HT1080 (cell line): Measurements from ENCODE around the gene PTPRQ. TPM values are rescaled to one million over a fixed set of nuclear protein-coding genes. Genes with fewer than 3 reads are reported as not detected.

ENCODE experiments used
- DNase-seq: peaks from one replicate; pipeline ENCODE4 v3.0.0-alpha.2; 2015; ENCODE audit warnings: low read depth
- total RNA-seq: library from RNA; depleted of rRNA; stranded (reverse); fragments of >200 nt; shearing (Covaris generic); gene quantifications from 2 replicates; pipeline ENCODE4 v1.2.3, GENCODE V29; 2014

Gene PTPRQ
- total RNA-seq, 1 experiment from 2014 or later, result not detected

DNA sequence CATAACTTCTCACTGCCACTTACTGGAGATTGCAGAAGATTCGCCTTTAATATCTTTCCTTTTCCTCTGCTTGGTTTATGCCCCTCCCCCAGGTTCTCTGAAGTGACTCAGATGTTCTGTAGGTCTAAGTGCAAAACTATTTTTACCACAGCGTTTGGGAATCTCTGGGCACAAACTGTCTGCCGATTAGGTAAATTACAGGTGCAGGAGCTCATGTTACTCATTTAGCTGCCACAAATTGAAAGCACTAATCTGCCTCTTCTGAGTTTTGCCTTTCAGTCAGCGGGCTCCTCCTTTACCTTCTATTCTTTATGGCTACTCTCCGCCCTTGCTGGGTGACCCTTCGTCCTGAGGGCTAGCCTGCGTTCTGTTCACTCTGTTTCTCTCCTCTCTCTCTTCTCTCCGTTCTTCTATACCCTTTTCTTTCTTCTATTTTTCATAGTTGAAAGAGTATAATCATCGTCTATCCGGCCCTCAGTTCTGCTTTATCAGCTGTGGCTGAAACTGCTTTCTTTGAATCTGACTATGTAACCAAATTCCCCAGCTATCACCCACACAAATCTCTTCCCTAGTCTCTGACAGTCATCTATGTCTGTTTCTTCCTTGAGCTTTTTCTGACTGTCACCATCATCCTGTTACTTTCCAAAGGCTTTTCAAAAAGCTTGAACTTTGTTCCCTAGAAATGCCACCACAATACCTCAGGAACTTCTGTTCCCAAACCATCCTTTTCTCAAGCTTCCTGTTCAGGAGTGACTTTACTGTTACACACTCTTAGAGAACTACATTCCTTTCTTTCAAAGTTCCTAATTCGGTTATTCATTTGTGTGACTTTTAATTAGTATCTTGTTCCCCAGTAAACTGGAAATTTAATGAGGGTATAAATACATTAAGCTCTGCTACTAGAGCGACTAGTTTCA is 259.1 kb downstream of the PTPRQ start:
- peak; percentile 38 for DNase-seq

DNA sequence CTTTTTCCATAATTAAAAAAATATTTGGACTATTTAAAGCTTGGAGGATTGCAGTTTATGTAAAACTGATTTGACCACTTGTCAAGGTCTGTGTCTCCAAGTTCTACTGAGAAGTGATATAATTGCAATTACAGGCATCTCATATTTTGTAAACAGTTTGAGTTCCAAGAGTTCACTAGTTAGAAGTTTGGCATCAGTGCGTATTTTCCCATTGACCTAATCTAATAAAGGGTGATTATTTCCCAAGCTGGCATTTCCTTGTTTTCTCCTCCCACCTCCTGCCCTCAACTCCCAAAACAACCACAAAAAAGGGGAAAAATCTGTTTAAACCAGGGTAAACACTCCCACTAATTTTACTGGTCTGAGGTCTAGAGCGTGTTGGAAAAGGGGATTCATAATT is 260.4 kb downstream of the PTPRQ start:
- no peak for DNase-seq

DNA sequence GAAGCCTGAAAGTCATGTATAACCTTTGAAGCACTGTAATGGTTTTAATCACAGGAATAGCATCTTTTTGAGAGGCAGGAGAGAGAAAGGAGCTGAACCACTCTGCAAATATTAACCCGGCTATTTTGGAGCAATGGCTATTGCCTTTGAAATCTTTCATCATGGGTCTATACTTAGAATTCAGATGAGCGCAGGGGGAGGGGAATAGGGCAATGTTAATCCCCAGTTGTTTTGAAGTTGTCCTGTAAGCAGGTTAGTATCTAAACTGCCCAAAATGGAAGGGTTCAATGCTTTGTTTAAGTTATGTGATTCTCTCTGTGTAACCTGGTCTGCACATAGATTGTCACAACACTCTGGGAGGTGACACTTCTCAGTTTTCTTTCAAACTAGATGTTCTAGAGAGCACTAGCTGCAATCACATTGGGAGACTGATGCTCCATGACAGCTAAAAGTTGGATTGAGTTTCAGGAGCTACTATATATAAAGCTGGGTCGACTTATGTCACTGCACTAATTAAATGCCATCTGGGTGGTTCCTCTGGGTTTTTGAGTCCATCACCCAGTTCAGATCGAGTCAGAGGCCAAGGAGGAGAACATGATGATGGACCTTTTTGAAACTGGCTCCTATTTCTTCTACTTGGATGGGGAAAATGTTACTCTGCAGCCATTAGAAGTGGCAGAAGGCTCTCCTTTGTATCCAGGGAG is 263.2 kb downstream of the PTPRQ start, which contains the start of gene MYF6:
TSS of gene MYF6 (plus strand) at position 509 of the 704 bp plus-strand sequence. CDS start at position 595, 86 bp downstream.
- DNase-seq, result no peak

DNA sequence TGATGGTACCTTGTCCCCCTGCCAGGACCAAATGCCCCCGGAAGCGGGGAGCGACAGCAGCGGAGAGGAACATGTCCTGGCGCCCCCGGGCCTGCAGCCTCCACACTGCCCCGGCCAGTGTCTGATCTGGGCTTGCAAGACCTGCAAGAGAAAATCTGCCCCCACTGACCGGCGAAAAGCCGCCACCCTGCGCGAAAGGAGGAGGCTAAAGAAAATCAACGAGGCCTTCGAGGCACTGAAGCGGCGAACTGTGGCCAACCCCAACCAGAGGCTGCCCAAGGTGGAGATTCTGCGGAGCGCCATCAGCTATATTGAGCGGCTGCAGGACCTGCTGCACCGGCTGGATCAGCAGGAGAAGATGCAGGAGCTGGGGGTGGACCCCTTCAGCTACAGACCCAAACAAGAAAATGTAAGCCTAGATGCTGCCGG is 263.8 kb downstream of the PTPRQ start:
- DNase-seq, result no peak

DNA sequence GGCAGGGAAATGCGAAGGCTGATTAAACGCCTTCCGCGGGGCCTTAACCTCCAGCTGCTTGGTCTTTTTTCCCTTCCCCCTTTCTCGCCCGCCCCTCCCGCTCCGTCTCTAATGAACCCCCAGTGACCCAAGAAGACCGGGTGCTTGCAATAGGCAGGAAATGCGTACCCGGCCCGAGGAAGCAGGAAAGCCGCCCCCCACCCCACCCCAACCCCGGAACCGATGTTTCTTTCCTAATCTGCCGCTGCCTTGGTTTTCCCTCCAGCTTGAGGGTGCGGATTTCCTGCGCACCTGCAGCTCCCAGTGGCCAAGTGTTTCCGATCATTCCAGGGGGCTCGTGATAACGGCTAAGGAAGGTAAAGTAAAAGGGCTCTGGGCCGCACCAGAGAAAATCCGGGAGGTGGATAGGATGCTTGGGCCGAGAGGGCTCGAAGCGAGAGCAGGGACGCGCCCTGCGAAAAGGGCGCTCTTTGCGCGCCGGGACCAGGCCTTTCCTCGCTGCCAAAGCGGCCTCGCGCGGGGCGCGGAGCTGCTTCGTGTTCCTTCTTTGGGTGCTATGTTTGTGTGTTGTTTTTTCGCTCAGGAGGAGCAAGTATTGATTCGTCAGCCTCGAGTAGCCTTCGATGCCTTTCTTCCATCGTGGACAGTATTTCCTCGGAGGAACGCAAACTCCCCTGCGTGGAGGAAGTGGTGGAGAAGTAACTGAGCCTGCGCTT is 264.4 kb downstream of the PTPRQ start:
- DNase-seq, result no peak

DNA sequence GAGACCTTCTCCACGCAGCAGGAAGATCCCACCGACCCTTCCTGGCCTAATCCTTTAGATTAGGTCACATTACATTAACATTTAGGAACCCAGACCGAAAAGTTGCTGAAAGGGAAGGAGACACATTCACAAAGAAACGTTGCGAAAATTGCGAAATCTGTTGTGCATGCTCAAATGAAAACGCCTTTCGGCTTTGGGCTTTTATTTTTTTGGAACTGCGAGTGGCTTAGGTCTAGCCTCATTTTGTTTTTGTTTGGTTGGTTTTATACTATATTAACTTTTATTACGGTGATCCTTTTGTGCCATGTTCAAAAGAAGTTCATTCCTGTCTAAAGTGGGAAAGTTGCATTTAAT is 264.9 kb downstream of the PTPRQ start:
- no peak for DNase-seq

DNA sequence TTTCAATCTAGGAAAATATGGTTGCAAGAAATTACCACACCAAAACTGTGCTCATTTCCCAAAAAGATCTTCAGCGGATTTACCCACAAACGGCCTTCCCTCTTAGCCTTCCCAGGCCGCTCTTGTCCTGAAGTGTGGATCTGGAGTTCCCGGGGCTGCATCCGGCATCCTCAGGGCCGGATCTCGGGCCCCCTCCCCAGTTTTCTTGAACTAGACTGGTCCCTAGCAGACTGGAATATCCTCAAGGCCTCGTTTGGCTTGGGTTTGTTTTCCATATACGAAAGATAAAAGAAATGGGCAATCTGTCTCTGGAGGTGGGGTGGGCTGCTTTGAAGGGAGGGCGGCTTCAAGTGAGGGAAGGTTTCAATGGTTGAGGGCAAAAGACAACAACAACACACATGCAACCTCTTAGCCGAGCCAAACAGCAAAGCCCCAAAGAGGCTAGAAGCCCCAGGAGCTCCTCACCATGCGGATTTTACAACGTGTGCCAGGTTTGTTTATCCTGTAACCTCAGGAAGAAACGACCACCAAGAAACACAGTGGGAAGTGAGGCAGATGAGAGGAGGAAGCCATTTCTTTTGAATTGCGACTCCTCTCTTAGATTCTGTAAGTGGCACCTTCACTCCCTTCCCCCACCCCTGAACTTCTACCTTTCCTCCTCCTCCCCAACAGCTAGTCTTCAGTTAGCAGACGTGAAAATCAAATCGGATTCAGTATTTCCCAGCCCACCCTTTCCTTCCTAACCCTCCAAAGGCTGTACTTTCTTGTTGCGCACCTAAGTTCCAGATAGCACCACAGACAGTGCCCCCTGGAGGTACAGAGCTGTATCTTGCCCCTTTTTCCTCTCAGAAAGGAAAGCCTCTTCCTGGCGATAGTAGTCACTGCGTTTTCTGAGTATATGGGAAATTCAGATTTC is 266.0 kb downstream of the PTPRQ start:
- no peak for DNase-seq

DNA sequence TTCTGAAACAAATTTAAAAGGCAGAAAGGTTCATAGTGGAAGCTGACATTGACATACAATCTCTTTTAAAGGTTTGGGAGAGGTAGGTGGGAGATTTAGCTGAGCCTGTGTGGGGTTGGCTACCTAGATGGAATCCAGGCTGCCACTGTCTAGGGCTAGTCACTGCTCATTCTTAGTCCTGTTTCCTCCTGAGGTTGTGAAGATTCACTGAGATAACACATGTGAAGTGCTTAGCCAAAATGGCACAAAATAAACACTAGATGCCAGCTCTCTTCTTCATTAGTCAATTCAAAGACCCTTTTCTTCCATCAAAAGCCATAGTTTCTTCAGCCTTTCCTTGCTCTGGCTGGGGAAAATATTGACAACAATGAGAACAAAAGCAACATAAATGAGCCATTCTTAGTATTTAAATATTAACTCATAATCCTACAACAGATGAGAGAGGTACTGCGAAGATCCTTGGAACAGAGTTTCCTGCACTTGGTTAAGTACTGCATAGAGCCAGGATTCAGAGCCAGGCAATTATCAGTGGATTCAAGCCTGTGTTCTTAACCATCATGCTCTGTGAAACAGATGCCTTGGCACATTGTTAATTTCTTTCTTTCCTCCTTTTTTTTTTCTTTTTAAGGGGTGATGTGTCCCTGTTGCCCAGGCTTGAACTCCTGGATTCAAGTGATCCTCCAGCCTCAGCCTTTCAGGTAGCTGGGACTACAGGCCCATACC is 266.9 kb downstream of the PTPRQ start:
- DNase-seq, result no peak

DNA sequence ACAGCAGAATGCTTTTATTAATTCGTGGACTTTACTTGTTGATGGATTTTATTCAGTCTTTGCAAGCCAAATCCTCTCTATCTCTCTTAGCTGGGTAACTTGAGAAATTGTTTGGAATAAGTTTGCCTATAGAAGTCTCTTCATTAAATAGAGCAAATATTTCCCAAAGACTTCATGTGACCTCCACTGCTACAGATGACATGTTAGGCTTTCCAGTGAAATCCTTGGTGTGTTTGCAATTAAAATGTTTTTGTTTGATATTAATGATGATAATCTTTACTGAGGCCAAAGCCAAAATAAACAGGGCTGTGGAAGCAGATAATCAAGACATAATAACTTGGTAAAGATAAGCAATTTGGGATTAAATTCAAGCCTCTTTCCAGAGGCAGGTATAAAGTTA is 267.8 kb downstream of the PTPRQ start:
- DNase-seq, result no peak

DNA sequence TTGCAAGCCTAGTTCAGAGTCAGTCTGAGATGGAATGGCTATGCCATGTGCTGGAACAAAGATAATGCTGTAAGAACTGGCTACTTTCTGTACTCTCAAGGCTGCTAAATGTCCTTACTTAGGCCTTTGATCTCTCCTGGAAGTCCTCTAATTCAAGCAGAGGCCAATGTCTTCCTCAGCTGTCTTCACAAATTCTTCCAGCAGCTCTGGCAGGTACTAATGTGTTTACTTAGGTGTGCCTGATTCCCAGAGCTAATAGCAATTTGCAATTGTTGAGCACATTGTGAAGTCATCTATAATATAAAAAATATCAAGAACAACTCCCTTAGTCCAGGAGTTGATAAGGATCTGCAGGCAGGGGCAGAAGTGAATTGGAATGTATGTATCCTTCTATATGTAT is 268.8 kb downstream of the PTPRQ start:
- DNase-seq, result no peak

DNA sequence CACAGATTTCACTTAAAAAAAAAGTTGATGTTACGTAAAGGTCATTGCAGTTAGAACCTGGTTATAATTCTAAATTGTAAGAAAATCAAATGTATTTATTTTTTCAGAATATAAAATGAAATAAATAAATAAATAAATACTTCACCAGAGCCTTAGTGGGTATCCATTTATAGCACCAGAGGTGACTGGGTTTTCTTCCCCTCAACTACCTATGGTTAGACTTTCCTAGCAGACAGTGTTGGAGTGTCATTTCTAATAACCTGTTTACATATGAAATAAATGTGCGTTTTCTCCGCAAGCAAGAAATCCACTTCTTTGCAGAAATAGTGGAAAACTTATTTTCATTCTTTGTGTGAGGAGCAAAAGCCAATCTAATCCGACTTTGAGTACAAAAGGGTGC is 269.4 kb downstream of the PTPRQ start:
- no peak for DNase-seq

DNA sequence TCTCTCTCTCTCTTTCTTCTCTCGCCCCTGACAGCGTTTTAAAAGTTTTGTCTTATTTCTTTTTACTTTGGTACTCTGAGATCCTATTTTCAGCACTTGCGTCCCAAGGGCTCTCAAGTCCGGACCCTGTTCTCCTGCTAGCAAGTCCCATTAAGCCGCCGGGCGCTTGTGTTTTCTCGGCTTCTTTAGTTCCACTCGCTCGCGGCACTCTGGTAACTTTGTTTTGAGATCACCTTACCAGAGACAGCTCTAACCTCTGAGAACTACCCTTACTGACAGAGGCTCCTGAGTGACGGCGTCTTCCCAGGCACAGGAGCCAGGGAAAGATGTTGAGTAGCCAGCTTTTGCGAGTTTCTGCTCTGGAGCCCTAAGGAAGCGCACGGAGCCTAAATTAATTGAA is 270.0 kb downstream of the PTPRQ start:
- no peak for DNase-seq

DNA sequence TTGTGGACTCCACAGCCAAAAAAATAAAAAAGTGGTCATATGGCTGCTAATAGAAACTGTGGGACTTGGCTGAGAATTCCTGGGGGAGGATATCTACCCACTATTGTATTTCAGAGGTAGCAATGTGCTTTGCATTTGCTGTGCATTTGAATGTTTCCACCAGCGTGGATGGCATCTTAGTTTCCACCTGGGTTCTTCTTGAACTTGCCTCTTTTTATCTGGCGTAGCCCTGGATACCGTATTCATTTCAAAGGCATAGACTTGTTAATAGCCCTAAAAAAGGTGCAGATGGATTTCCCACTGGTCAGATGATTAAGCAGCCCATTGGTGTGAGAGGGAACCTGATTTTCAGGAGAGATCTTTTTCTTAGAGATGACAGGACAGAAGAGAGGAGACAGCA is 270.8 kb downstream of the PTPRQ start:
- DNase-seq, result no peak

DNA sequence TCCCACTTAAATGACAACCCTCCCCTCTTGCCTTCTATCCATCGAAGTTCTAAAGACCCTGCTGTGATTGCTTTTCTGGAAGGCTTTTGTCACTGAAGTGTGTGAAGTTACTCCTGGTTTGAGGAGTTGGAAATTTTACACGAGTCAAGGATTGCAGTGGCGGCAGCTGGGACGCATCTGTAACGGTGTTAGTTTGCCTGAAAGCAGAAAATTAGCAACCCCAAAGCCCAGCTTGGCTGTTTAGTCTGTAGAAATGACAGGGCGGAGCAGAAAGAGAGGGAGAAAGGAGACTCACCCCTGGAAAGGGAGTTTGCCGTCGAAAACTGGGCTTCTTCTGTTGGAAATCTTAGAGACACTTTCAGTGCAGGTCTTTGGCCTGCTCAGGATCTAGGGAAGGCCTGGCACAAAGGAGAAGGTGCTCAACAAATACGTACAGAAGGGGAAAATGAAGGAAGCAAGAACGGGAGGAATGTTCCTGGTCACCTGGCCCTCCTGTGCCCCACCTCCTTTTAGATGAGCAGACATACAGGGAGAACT is 271.7 kb downstream of the PTPRQ start:
- no peak for DNase-seq

DNA sequence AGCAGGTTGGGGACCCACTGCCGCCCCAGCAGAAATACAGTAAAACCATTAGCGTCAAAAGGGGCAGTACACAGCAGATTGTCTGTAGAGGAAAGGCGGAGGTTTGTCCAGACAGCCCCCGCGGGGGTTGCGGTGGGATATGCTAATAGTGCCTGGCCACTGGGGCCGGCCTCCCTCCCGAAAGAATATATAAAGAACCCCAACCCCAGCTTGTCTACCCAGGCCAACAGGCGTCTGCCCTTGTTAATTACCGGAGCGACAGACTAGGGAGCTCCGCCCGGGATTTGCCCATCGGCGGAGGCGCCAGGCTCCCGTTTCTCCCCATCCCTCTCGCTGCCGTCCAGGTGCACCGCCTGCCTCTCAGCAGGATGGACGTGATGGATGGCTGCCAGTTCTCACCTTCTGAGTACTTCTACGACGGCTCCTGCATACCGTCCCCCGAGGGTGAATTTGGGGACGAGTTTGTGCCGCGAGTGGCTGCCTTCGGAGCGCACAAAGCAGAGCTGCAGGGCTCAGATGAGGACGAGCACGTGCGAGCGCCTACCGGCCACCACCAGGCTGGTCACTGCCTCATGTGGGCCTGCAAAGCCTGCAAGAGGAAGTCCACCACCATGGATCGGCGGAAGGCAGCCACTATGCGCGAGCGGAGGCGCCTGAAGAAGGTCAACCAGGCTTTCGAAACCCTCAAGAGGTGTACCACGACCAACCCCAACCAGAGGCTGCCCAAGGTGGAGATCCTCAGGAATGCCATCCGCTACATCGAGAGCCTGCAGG is 272.8 kb downstream of the PTPRQ start, which contains the start of gene MYF5:
TSS of gene MYF5 (plus strand) at position 217 of the 774 bp plus-strand sequence. CDS start at position 369, 152 bp downstream.
- DNase-seq, result no peak

DNA sequence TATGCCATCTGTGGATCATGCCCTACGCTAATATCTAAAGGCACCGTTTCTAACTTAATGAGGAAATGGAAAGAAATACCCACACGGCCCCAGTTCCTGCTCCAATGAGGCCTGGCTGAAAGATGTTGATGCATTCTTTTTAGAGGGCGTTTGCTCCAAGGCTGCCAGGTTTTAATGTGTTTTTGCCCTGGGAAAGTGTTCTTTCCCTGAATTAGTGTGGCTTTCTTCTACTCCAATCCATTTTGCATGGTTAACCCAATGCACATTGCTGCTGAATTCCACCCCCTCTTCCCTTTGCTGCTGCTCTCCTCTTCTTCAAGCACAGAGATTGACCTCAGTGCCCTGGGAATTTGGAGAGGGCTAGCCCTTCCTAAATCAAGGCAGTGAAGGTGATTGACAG is 273.8 kb downstream of the PTPRQ start:
- DNase-seq, result no peak

DNA sequence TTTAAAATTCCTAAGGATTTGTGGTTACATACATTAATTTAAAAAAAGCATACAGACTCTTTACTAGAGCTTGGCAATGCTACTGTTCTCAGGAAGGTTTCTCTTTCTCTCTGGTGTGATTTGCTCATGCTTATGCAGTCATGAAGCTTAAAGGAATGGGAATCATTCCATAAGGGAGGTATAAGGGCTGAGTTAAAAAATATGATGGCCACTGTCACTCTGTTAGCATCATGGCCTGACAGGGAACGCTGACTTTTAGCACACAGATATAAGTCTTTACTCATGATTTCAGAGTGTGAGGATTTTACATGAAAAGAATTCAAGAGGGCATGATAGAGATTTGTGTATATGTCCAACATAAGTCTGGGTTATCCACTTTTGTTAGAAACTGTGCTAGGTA is 276.5 kb downstream of the PTPRQ start:
- no peak for DNase-seq

DNA sequence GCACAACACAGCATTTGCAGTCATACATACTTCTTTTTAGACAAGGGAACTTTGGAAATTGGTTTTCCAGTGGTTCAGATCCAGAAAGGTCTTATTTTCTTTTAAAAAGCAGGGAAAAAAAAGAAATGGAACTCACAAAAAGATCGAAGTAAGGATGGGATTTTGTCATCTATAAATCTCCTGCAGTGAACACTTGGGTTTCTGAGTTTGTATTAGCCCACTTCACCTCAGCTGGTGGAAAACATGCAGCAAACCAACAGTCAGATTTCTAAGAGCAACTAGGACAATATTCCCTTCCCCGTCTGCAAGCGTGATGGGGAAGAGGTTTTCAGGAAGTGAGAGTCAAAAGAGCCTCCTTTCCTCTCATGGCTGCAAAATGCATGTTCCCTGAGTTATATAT is 277.3 kb downstream of the PTPRQ start:
- DNase-seq, result no peak
